Activated naive CD4-positive, alpha-beta T cell treated with anti-CD3 and anti-CD28 coated beads, Interleukin-2, amount 50 U/mL, for 24 hours (primary cell): ENCODE measurements around the gene NCOA6.

Experiments used
- H3K27ac Mint-ChIP-seq: one replicate; pipeline ENCODE4 v1.8.0; 2021; ENCODE audit warnings: mild to moderate bottlenecking, mixed read lengths
- H3K27me3 Mint-ChIP-seq: one replicate; pipeline ENCODE4 v1.8.0; 2021; ENCODE audit warnings: mixed read lengths
- H3K36me3 Mint-ChIP-seq: one replicate; pipeline ENCODE4 v1.8.0; 2021; ENCODE audit warnings: mixed read lengths
- H3K4me1 Mint-ChIP-seq: one replicate; pipeline ENCODE4 v1.8.0; 2021; ENCODE audit warnings: mixed read lengths
- H3K4me3 Mint-ChIP-seq: one replicate; pipeline ENCODE4 v1.8.0; 2021; ENCODE audit warnings: mild to moderate bottlenecking, mixed read lengths
- H3K9me3 Mint-ChIP-seq: one replicate; pipeline ENCODE4 v1.8.0; 2021; ENCODE audit warnings: mixed read lengths

NCOA6 gene

DNA sequence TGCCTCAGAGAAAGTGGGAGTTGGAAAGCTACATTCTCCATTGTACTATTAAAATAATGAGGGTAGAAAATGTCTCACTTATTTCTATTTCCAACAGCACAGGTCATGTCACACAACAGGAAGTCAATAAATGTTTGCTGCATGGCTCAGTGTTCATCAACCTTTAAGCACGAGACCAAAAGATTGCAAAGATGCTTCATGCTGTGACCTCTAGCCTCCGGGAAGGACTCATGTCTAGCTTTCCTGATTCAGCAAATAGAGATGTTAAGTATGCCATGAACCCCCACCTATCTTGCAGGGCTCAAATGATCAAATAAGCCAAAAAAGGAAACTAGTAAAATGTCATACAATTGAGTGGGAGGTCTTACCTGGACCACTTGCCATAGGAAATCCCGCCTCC is 57.4 kb downstream of the NCOA6 start:
- H3K27ac Mint-ChIP-seq = no peak overlapping the region
- H3K9me3 Mint-ChIP-seq = no peaks in the 10 kb centered on the region
- no peaks in the 10 kb centered on the region for H3K27me3 Mint-ChIP-seq
- no peak overlapping the region for H3K4me3 Mint-ChIP-seq
- peaks cover 10% of the 10 kb centered on the region for H3K36me3 Mint-ChIP-seq
- H3K4me1 Mint-ChIP-seq = peaks cover 3% of the 10 kb centered on the region

- peaks cover 3% of the 10 kb centered on the region for H3K4me1 Mint-ChIP-seq
- H3K36me3 Mint-ChIP-seq = peaks cover 18% of the 10 kb centered on the region
- H3K27ac Mint-ChIP-seq = no peak overlapping the region
- H3K4me3 Mint-ChIP-seq = no peak overlapping the region
- no peaks in the 10 kb centered on the region for H3K27me3 Mint-ChIP-seq
- H3K9me3 Mint-ChIP-seq = no peaks in the 10 kb centered on the region
These were observed 63.4 kb downstream of the NCOA6 start for GRCh38 chr20:34762031-34762555.

DNA sequence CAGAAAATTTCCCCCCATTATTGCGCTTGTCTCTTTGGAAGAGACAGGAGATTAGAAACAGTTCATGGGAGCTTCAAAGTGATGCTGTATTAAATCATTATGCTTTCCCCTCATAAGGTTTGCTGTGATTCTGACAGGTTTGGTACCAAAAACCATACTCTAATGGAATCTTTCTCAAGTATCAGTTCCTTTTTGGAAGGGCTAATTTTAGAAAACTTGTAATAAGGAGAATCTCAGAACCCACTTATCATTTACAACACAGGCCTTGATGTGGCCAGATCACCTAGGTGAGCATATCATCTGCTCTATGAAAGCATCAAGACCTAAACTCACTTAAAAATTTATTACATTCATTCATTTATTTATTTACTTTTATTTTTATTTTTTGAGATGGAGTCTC is 70.1 kb downstream of the NCOA6 start:
- no peak overlapping the region for H3K4me3 Mint-ChIP-seq
- no peaks in the 10 kb centered on the region for H3K27me3 Mint-ChIP-seq
- peaks cover 13% of the 10 kb centered on the region for H3K36me3 Mint-ChIP-seq
- H3K9me3 Mint-ChIP-seq = no peaks in the 10 kb centered on the region
- no peak overlapping the region for H3K27ac Mint-ChIP-seq
- no peaks in the 10 kb centered on the region for H3K4me1 Mint-ChIP-seq

DNA sequence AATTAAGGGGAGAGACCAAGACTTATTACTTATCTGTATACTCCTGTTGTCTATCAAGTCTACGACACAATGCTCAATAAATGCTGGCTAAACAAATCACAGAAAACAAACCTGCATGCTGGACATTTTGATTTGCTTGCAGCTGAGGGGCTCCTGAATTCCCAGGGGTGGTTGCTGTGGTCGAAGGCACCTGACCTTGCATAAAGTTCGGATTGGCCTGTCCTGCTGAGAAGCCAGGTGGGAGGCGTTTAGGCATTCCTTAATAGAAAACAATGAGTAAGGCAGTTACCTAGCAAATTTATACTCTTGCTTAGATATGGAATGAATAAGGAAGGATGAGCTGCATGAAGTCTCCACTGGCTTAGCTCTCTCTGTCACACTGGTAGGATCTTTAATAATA is 70.8 kb downstream of the NCOA6 start:
- H3K4me3 Mint-ChIP-seq = no peak overlapping the region
- H3K9me3 Mint-ChIP-seq = no peaks in the 10 kb centered on the region
- H3K27me3 Mint-ChIP-seq = no peaks in the 10 kb centered on the region
- H3K36me3 Mint-ChIP-seq = peaks cover 13% of the 10 kb centered on the region
- no peak overlapping the region for H3K27ac Mint-ChIP-seq
- no peaks in the 10 kb centered on the region for H3K4me1 Mint-ChIP-seq

- no peaks in the 10 kb centered on the region for H3K27me3 Mint-ChIP-seq
- peaks cover 11% of the 10 kb centered on the region for H3K36me3 Mint-ChIP-seq
These were observed 71.6 kb downstream of the NCOA6 start for GRCh38 chr20:34753706-34754461.

DNA sequence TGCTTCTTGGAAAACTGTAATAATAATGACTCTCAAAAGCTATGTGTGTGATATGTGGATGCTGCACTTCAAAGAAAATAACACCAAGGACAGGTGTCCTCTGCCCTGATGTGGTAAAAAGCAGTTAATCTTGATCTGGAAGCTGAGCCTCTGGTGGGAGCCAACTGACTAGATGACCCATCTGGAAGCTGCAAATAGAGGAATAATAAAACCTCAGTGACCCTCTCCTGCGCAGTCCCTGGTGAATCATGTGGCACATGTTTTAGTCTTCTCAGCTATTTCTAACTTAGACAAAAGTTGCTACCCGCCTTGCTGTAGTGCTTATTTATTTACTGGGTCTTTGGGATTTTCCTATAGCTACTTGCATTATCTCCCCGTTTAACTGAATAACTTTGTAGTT is 74.0 kb downstream of the NCOA6 start:
- H3K27me3 Mint-ChIP-seq = no peaks in the 10 kb centered on the region
- no peaks in the 10 kb centered on the region for H3K4me1 Mint-ChIP-seq
- H3K9me3 Mint-ChIP-seq = no peaks in the 10 kb centered on the region
- peaks cover 11% of the 10 kb centered on the region for H3K36me3 Mint-ChIP-seq
- H3K4me3 Mint-ChIP-seq = no peak overlapping the region
- H3K27ac Mint-ChIP-seq = no peak overlapping the region

More at GRCh38 chr20:34753706-34754461, 71.6 kb downstream of the NCOA6 start:
- Mint-ChIP-seq H3K4me3 (no peak overlapping the region), H3K9me3 (no peaks in the 10 kb centered on the region), H3K4me1 (no peaks in the 10 kb centered on the region), H3K27ac (no peak overlapping the region)

GRCh38 chr20:34750484-34750883 is 75.0 kb downstream of the NCOA6 start:
- H3K27ac Mint-ChIP-seq = no peak overlapping the region
- peaks cover 11% of the 10 kb centered on the region for H3K36me3 Mint-ChIP-seq
- H3K4me1 Mint-ChIP-seq = no peaks in the 10 kb centered on the region

GRCh38 chr20:34748709-34749108 is 76.7 kb downstream of the NCOA6 start:
- Mint-ChIP-seq H3K27me3 (no peaks in the 10 kb centered on the region), H3K27ac (no peak overlapping the region), H3K4me1 (no peaks in the 10 kb centered on the region), H3K36me3 (peaks cover 11% of the 10 kb centered on the region), H3K9me3 (no peaks in the 10 kb centered on the region), H3K4me3 (no peak overlapping the region)

More at GRCh38 chr20:34750484-34750883, 75.0 kb downstream of the NCOA6 start:
- no peaks in the 10 kb centered on the region for H3K9me3 Mint-ChIP-seq
- no peaks in the 10 kb centered on the region for H3K27me3 Mint-ChIP-seq
- no peak overlapping the region for H3K4me3 Mint-ChIP-seq

DNA sequence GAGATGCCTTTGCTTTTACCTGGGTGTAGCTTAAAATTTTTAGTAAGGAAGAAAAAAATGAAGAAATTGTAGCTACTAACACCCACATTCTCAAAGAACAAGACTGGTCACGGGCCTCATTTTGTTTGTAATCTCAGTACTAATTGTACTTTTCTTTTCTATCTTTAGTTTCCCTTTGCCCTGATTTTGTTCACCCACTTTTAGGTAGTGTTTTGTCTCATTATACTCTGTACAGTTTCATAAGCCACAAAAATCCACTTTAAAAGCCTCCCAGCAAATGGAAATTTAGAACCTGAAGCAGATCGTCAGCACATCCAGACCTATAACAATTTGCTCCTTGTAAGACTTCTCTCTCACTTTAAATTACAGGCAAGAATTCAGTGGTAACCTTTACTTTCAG is 78.0 kb downstream of the NCOA6 start:
- H3K9me3 Mint-ChIP-seq = no peaks in the 10 kb centered on the region
- no peak overlapping the region for H3K4me3 Mint-ChIP-seq
- no peaks in the 10 kb centered on the region for H3K27me3 Mint-ChIP-seq
- H3K36me3 Mint-ChIP-seq = peaks cover 13% of the 10 kb centered on the region
- H3K4me1 Mint-ChIP-seq = no peaks in the 10 kb centered on the region
- no peak overlapping the region for H3K27ac Mint-ChIP-seq

GRCh38 chr20:34746674-34747073 is 78.8 kb downstream of the NCOA6 start:
- no peaks in the 10 kb centered on the region for H3K9me3 Mint-ChIP-seq
- H3K4me1 Mint-ChIP-seq = no peaks in the 10 kb centered on the region

DNA sequence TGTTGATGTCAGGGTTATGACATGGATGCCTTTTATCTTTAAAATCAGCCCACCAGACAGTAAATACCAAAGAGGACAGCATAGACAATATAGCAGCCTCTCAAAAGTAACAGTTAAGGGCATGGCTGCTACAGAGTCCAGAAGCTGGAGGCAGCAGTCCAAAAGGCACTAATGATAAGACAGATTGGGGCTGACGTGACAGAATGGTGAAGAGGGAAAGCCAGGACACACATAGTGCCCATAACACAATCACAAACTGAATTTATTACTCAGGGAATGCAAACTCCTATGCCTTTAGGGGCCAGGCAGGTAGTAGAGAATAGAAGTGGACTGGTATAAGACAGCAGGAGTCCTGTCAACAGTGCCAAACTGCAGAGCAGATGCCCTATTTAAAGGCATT is 80.6 kb downstream of the NCOA6 start:
- no peaks in the 10 kb centered on the region for H3K27me3 Mint-ChIP-seq
- peaks cover 16% of the 10 kb centered on the region for H3K36me3 Mint-ChIP-seq
- no peaks in the 10 kb centered on the region for H3K4me1 Mint-ChIP-seq
- H3K9me3 Mint-ChIP-seq = no peaks in the 10 kb centered on the region
- H3K4me3 Mint-ChIP-seq = no peak overlapping the region
- no peak overlapping the region for H3K27ac Mint-ChIP-seq

More at GRCh38 chr20:34746674-34747073, 78.8 kb downstream of the NCOA6 start:
- Mint-ChIP-seq H3K4me3 (no peak overlapping the region), H3K27ac (no peak overlapping the region), H3K27me3 (no peaks in the 10 kb centered on the region), H3K36me3 (peaks cover 11% of the 10 kb centered on the region)

DNA sequence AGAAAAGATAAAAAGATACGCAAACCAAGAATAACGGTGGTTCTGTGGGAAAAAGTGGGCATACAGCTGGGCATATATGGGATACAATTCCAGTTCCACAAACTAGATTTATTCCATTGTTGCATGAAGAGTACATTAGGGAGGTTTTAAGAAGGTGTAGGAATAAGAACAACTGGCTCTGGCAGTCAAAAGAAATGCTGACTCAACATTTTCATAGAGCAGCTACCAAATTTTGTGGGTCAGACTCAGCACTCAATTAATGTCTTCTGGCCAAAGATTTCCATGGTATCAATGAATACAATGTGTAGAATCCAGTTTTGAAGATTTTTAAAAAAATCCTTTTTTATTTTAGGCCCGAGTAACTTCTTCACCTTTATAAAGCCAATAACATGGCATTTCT is 81.1 kb downstream of the NCOA6 start:
- no peaks in the 10 kb centered on the region for H3K4me1 Mint-ChIP-seq
- H3K4me3 Mint-ChIP-seq = no peak overlapping the region
- H3K36me3 Mint-ChIP-seq = peaks cover 15% of the 10 kb centered on the region
- H3K27me3 Mint-ChIP-seq = no peaks in the 10 kb centered on the region
- no peaks in the 10 kb centered on the region for H3K9me3 Mint-ChIP-seq
- no peak overlapping the region for H3K27ac Mint-ChIP-seq

GRCh38 chr20:34743039-34743438 is 82.4 kb downstream of the NCOA6 start:
- no peaks in the 10 kb centered on the region for H3K27me3 Mint-ChIP-seq
- H3K4me3 Mint-ChIP-seq = no peak overlapping the region
- no peaks in the 10 kb centered on the region for H3K9me3 Mint-ChIP-seq
- H3K27ac Mint-ChIP-seq = no peak overlapping the region
- peaks cover 15% of the 10 kb centered on the region for H3K36me3 Mint-ChIP-seq
- H3K4me1 Mint-ChIP-seq = no peaks in the 10 kb centered on the region

DNA sequence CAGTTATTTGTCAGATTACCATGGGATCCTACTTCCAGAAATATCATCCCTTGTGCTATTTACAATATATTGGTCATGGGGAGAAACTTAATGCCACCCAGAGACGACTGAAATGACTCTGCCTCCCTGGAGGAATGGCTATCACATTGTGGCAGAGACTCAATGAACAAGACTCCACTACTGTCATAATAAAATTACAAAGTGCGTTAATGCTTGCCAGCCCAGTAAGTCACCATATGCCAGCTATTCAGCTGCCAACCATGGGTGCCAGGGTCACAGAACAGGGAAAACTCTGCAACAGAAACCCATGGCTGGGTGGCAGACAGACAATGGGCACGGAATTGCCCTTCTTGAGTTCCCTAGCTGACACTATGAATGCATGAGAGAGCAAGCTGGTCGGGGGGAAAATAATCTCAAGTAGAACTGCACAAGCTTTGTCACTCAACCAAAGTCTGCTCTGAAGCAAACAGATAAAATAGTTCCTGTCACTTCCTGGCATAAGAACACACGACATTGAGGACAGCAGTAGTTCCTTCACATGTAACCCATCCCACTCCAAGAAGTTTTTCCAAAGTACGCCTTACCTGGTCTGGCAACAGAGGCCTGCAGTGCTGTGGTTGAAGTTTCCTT is 89.2 kb downstream of the NCOA6 start:
- H3K4me3 Mint-ChIP-seq = no peak overlapping the region
- no peak overlapping the region for H3K27ac Mint-ChIP-seq
- no peaks in the 10 kb centered on the region for H3K4me1 Mint-ChIP-seq
- H3K36me3 Mint-ChIP-seq = peaks cover 10% of the 10 kb centered on the region
- H3K9me3 Mint-ChIP-seq = no peaks in the 10 kb centered on the region
- H3K27me3 Mint-ChIP-seq = no peaks in the 10 kb centered on the region

DNA sequence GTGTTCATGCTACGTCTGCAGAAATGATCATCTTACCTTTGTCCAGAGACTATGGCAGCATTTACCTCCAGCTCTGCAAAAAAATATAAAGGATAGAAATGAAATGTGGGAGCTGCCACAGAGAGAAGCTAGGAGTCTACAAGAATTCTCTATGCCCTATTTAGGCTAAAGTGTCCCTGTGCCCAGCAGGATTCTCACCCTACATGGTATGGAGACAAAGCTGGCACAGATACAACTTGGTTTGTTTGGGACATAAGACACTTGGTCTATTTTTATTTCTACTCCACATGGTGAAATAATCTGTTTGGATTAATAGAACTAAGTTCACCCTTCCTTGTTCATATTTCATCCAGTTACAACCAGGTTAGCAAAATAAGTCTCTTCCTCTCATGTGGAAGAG is 92.9 kb downstream of the NCOA6 start:
- Mint-ChIP-seq H3K27ac (no peak overlapping the region), H3K9me3 (no peaks in the 10 kb centered on the region), H3K4me3 (no peak overlapping the region), H3K27me3 (no peaks in the 10 kb centered on the region), H3K36me3 (peaks cover 9% of the 10 kb centered on the region), H3K4me1 (no peaks in the 10 kb centered on the region)

GRCh38 chr20:34729416-34729815 is 96.0 kb downstream of the NCOA6 start:
- Mint-ChIP-seq H3K4me3 (no peak overlapping the region), H3K36me3 (peaks cover 22% of the 10 kb centered on the region), H3K27me3 (no peaks in the 10 kb centered on the region), H3K4me1 (no peaks in the 10 kb centered on the region), H3K9me3 (no peaks in the 10 kb centered on the region), H3K27ac (no peak overlapping the region)
